ENCODE data around the gene CYTH3.

DNA sequence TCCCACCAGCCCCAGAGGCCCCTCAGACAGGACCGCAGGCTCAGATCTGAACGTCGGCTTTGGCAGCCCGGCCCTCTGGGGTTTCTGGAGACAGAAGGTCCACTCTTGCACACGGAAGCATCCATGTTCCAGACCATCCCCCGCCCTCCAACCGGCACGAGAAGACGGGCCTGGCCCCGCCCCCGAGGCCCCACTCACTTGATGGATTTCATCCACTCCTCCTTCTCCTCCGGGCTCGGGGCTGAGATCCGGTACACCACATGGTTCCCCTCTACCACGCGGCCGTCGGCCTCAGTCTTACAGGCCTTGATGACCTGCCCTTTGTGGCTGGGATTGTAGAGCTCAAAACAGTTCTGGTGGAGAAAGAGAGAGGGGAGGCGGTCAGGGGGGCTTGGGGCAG lies 107.3 kb downstream of the CYTH3 start:
- TF ChIP-seq, protein P1, sequence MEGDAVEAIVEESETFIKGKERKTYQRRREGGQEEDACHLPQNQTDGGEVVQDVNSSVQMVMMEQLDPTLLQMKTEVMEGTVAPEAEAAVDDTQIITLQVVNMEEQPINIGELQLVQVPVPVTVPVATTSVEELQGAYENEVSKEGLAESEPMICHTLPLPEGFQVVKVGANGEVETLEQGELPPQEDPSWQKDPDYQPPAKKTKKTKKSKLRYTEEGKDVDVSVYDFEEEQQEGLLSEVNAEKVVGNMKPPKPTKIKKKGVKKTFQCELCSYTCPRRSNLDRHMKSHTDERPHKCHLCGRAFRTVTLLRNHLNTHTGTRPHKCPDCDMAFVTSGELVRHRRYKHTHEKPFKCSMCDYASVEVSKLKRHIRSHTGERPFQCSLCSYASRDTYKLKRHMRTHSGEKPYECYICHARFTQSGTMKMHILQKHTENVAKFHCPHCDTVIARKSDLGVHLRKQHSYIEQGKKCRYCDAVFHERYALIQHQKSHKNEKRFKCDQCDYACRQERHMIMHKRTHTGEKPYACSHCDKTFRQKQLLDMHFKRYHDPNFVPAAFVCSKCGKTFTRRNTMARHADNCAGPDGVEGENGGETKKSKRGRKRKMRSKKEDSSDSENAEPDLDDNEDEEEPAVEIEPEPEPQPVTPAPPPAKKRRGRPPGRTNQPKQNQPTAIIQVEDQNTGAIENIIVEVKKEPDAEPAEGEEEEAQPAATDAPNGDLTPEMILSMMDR (conservative IDR thresholded peaks at IDR 0.05; ENCODE audit: low read depth, low read length) = no peak
- no peak for TF ChIP-seq POLR2A (IDR thresholded peaks at IDR 0.05; ENCODE audit: low read depth, low read length)
- TF ChIP-seq RAD21 (IDR thresholded peaks at IDR 0.05; ENCODE audit: low read length) = no peak
- TF ChIP-seq RFX5 (IDR thresholded peaks at IDR 0.05; ENCODE audit: low read depth, low read length) = no peak
- TF ChIP-seq SMC3 (IDR thresholded peaks at IDR 0.05; ENCODE audit: low read depth, low read length) = no peak
- no peak for TF ChIP-seq NFE2L2 (IDR thresholded peaks at IDR 0.05; ENCODE audit: low read depth, low read length)
- TF ChIP-seq MAZ (IDR thresholded peaks at IDR 0.05; ENCODE audit: borderline replicate concordance, low read depth, low read length) = no peak
- no peak for TF ChIP-seq CEBPB (IDR thresholded peaks at IDR 0.05; ENCODE audit: low read depth, low read length)
- no peak for TF ChIP-seq RCOR1 (IDR thresholded peaks at IDR 0.05; ENCODE audit: insufficient replicate concordance, low read length)
- TF ChIP-seq FOS (IDR thresholded peaks at IDR 0.05; ENCODE audit: low read depth, low read length) = no peak
- TF ChIP-seq, protein P2, sequence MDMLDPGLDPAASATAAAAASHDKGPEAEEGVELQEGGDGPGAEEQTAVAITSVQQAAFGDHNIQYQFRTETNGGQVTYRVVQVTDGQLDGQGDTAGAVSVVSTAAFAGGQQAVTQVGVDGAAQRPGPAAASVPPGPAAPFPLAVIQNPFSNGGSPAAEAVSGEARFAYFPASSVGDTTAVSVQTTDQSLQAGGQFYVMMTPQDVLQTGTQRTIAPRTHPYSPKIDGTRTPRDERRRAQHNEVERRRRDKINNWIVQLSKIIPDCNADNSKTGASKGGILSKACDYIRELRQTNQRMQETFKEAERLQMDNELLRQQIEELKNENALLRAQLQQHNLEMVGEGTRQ (IDR thresholded peaks at IDR 0.05; ENCODE audit: low read depth, low read length) = no peak
- TF ChIP-seq CHD1 (IDR thresholded peaks at IDR 0.05; ENCODE audit: low read depth, low read length) = no peak
- TF ChIP-seq BHLHE40 (IDR thresholded peaks at IDR 0.05; ENCODE audit: low read depth, low read length) = no peak
